Measurements from ENCODE around the gene SDK1.

Gene SDK1

GRCh38 chr7:4066626-4067475 lies 765.8 kb downstream of the SDK1 start:
- no peak for DNase-seq

- no peak for DNase-seq
Measured at GRCh38 chr7:4067476-4067760, 766.4 kb downstream of the SDK1 start.

- DNase-seq = no peak
Measured at GRCh38 chr7:4067874-4068273, 766.8 kb downstream of the SDK1 start.

GRCh38 chr7:4068286-4068685 lies 767.2 kb downstream of the SDK1 start:
- no peak for DNase-seq

- DNase-seq = no peak
Measured at GRCh38 chr7:4069268-4070095, 768.4 kb downstream of the SDK1 start.

GRCh38 chr7:4070214-4070613 lies 769.2 kb downstream of the SDK1 start:
- no peak for DNase-seq

GRCh38 chr7:4071370-4072058 lies 770.5 kb downstream of the SDK1 start:
- DNase-seq = no peak

- DNase-seq = no peak
Measured at GRCh38 chr7:4072161-4072925, 771.3 kb downstream of the SDK1 start.

- no peak for DNase-seq
Measured at GRCh38 chr7:4073052-4073451, 772.0 kb downstream of the SDK1 start.

GRCh38 chr7:4073750-4074149 lies 772.7 kb downstream of the SDK1 start:
- no peak for DNase-seq

- DNase-seq = no peak
Measured at GRCh38 chr7:4074407-4074806, 773.4 kb downstream of the SDK1 start.

- no peak for DNase-seq
Measured at GRCh38 chr7:4074994-4075393, 773.9 kb downstream of the SDK1 start.

GRCh38 chr7:4076701-4077294 lies 775.7 kb downstream of the SDK1 start:
- DNase-seq = no peak

GRCh38 chr7:4077980-4078379 lies 776.9 kb downstream of the SDK1 start:
- DNase-seq = no peak

- DNase-seq = no peak
Measured at GRCh38 chr7:4078580-4078979, 777.5 kb downstream of the SDK1 start.

GRCh38 chr7:4079366-4079765 lies 778.3 kb downstream of the SDK1 start:
- no peak for DNase-seq

GRCh38 chr7:4079956-4080355 lies 778.9 kb downstream of the SDK1 start:
- no peak for DNase-seq

GRCh38 chr7:4080954-4081353 lies 779.9 kb downstream of the SDK1 start:
- DNase-seq = no peak

- no peak for DNase-seq
Measured at GRCh38 chr7:4083513-4083912, 782.5 kb downstream of the SDK1 start.

- no peak for DNase-seq
Measured at GRCh38 chr7:4084271-4084670, 783.2 kb downstream of the SDK1 start.

GRCh38 chr7:4085937-4086691 lies 785.1 kb downstream of the SDK1 start:
- no peak for DNase-seq

- DNase-seq = no peak
Measured at GRCh38 chr7:4086723-4087122, 785.7 kb downstream of the SDK1 start.
